Neural progenitor cell (in vitro differentiated cells): Measurements from ENCODE around the gene RFX1. TPM values are rescaled to one million over a fixed set of nuclear protein-coding genes. Genes with fewer than 3 reads are reported as not detected.

Experiments used
- DNase-seq: peaks from one replicate; pipeline ENCODE4 v3.0.0-alpha.2; 2016; ENCODE audit warnings: low spot score
- H2AFZ ChIP-seq: fragments of 200-600 bp; sonication (generic); replicated peaks from 2 replicates; pipeline ENCODE4 v1.6.1; 2016; ENCODE audit warnings: antibody characterized with exemption
- H3F3A ChIP-seq: fragments of 200-600 bp; sonication (generic); 2 replicates; pipeline ENCODE4 v1.6.1; 2016; ENCODE audit warnings: antibody characterized with exemption, low read depth
- H3K27ac ChIP-seq: fragments of 200-600 bp; sonication (generic); 2 replicates; pipeline ENCODE4 v1.5.1; 2016; ENCODE audit warnings: mild to moderate bottlenecking
- H3K27me3 ChIP-seq: fragments of 200-600 bp; sonication (generic); 2 replicates; pipeline ENCODE4 v1.6.1; 2016; ENCODE audit warnings: mild to moderate bottlenecking, moderate library complexity
- H3K36me3 ChIP-seq: fragments of 200-600 bp; sonication (generic); 2 replicates; pipeline ENCODE4 v1.5.1; 2016
- H3K4me1 ChIP-seq: fragments of 200-600 bp; sonication (generic); 2 replicates; pipeline ENCODE4 v1.6.1; 2016; ENCODE audit warnings: mixed run types
- H3K4me2 ChIP-seq: fragments of 200-600 bp; sonication (generic); 2 replicates; pipeline ENCODE4 v1.6.1; 2016
- H3K4me3 ChIP-seq: fragments of 200-600 bp; sonication (generic); 2 replicates; pipeline ENCODE4 v1.5.1; 2016
- H3K79me2 ChIP-seq: fragments of 200-600 bp; sonication (generic); 2 replicates; pipeline ENCODE4 v1.6.1; 2016; ENCODE audit warnings: low read depth
- H3K9ac ChIP-seq: fragments of 200-600 bp; sonication (generic); 2 replicates; pipeline ENCODE4 v1.6.1; 2016
- H3K9me3 ChIP-seq: fragments of 200-600 bp; sonication (generic); 2 replicates; pipeline ENCODE4 v1.5.1; 2016; ENCODE audit warnings: low read depth
- H4K20me1 ChIP-seq: fragments of 200-600 bp; sonication (generic); 2 replicates; pipeline ENCODE4 v1.6.1; 2016; ENCODE audit warnings: low read depth
- H3K27ac Mint-ChIP-seq: 3 replicates; pipeline ENCODE4 v1.8.0; 2021; ENCODE audit warnings: mixed read lengths
- H3K27me3 Mint-ChIP-seq: 2 replicates; pipeline ENCODE4 v1.8.0; 2022; ENCODE audit warnings: low read depth, mild to moderate bottlenecking, inconsistent platforms, moderate library complexity, mixed read lengths; ENCODE audit not compliant: insufficient read depth
- H3K36me3 Mint-ChIP-seq: 3 replicates; pipeline ENCODE4 v1.8.0; 2021; ENCODE audit warnings: mixed read lengths
- H3K4me1 Mint-ChIP-seq: 3 replicates; pipeline ENCODE4 v1.8.0; 2021; ENCODE audit warnings: mixed read lengths
- H3K4me3 Mint-ChIP-seq: 3 replicates; pipeline ENCODE4 v1.8.0; 2021; ENCODE audit warnings: mild to moderate bottlenecking, moderate library complexity, mixed read lengths
- H3K9me3 Mint-ChIP-seq: 3 replicates; pipeline ENCODE4 v1.8.0; 2020; ENCODE audit warnings: mixed read lengths
- EZH2 ChIP-seq: fragments of 200-600 bp; sonication (generic); IDR thresholded peaks from 2 replicates; pipeline ENCODE4 v1.6.1; 2017; ENCODE audit warnings: antibody characterized with exemption, mild to moderate bottlenecking, moderate library complexity
- EZH2phosphoT487 ChIP-seq: fragments of 200-600 bp; sonication (generic); IDR thresholded peaks from 2 replicates; pipeline ENCODE4 v1.6.1; 2017; ENCODE audit warnings: antibody characterized with exemption
- total RNA-seq: library from RNA; depleted of rRNA; stranded (reverse); fragments of >200 nt; gene quantifications from 2 replicates; pipeline ENCODE4 v1.2.3, GENCODE V29; 2015; ENCODE audit warnings: low replicate concordance
- TF ChIP-seq, protein P1 (sequence below): fragments of 200-600 bp; sonication (generic); IDR thresholded peaks from 2 replicates; pipeline ENCODE4 v1.5.1; 2017; ENCODE audit warnings: antibody characterized with exemption, mild to moderate bottlenecking

Gene RFX1
- total RNA-seq, 1 donor from 2014 or later: 1.0 TPM

DNA sequence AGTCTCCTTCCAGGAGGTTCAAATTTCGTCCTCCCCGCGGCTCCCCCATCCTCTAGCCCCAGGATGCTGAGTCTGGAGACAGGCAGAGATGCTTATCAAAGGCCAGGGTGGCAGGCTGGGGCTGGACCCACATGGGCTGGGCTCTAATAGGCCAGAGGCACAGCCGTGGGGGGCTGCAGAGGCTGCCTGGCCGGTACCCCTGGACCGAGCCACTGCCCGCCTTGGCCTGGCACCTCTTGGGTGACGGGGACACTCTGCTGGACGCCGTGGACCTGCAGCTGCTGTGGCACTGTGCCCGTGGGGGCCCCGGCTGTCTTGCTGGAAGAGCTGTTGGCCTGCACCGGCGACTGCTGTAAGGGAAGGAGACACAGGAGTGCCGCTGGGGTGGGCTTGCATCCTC lies 25.8 kb downstream of the RFX1 start:
- no peak for TF ChIP-seq EZH2phosphoT487
- no peak for TF ChIP-seq EZH2
- TF ChIP-seq, protein P1, sequence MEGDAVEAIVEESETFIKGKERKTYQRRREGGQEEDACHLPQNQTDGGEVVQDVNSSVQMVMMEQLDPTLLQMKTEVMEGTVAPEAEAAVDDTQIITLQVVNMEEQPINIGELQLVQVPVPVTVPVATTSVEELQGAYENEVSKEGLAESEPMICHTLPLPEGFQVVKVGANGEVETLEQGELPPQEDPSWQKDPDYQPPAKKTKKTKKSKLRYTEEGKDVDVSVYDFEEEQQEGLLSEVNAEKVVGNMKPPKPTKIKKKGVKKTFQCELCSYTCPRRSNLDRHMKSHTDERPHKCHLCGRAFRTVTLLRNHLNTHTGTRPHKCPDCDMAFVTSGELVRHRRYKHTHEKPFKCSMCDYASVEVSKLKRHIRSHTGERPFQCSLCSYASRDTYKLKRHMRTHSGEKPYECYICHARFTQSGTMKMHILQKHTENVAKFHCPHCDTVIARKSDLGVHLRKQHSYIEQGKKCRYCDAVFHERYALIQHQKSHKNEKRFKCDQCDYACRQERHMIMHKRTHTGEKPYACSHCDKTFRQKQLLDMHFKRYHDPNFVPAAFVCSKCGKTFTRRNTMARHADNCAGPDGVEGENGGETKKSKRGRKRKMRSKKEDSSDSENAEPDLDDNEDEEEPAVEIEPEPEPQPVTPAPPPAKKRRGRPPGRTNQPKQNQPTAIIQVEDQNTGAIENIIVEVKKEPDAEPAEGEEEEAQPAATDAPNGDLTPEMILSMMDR: no peak
- peaks cover 2% of the 10 kb centered on the region for H3K36me3 Mint-ChIP-seq
- Histone ChIP-seq H3K27me3 (peaks cover 6% of the 10 kb centered on the region), H2AFZ (no peak overlapping the region), H3K36me3 (no peaks in the 10 kb centered on the region), H3K9ac (no peak overlapping the region), H3K9me3 (no peaks in the 10 kb centered on the region), H3K4me1 (peaks cover 20% of the 10 kb centered on the region), H3K27ac (no peak overlapping the region), H4K20me1 (peaks cover under 1% of the 10 kb centered on the region), H3K4me2 (no peak overlapping the region), H3K4me3 (no peak overlapping the region), H3F3A (peaks cover 13% of the 10 kb centered on the region), H3K79me2 (no peaks in the 10 kb centered on the region)
- H3K27ac Mint-ChIP-seq: no peak overlapping the region
- peaks cover 16% of the 10 kb centered on the region for H3K4me1 Mint-ChIP-seq
- no peak for DNase-seq
- no peak overlapping the region for H3K4me3 Mint-ChIP-seq
- H3K9me3 Mint-ChIP-seq: no peaks in the 10 kb centered on the region
- H3K27me3 Mint-ChIP-seq: peaks cover 14% of the 10 kb centered on the region

DNA sequence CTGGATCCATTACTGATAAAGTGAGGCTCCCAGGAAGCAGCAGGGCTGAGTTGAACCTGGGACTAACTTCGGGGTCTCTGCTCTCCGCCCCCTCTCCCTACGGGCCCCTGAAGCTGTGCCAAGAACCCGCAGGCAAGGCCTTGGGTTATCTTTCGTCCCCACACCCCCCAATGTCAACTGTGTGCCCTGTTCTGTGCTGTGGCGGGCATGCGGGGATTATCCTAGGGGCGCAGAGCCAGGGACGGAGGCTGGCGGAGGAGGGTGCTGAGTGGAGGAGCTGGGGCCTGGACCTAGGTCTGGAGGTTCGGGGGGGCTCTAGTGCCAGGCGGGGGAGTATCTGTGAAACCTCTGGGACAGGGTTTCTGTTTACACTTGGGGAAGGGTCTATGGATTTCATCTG lies 26.4 kb downstream of the RFX1 start:
- Histone ChIP-seq H3K4me1 (peaks cover 19% of the 10 kb centered on the region), H4K20me1 (no peaks in the 10 kb centered on the region), H3K27ac (no peak overlapping the region), H3K9me3 (no peaks in the 10 kb centered on the region), H3K27me3 (peaks cover 6% of the 10 kb centered on the region), H2AFZ (no peak overlapping the region), H3F3A (peaks cover 13% of the 10 kb centered on the region), H3K79me2 (no peaks in the 10 kb centered on the region), H3K4me3 (no peak overlapping the region), H3K9ac (no peak overlapping the region), H3K4me2 (peak overlapping the region; percentile 85), H3K36me3 (no peaks in the 10 kb centered on the region)
- TF ChIP-seq EZH2: no peak
- TF ChIP-seq EZH2phosphoT487: no peak
- TF ChIP-seq, protein P1: no peak
- Mint-ChIP-seq H3K4me1 (peaks cover 14% of the 10 kb centered on the region), H3K27ac (no peak overlapping the region), H3K4me3 (peak overlapping the region; percentile 50), H3K9me3 (no peaks in the 10 kb centered on the region), H3K36me3 (peaks cover 2% of the 10 kb centered on the region), H3K27me3 (peaks cover 15% of the 10 kb centered on the region)
- no peak for DNase-seq

DNA sequence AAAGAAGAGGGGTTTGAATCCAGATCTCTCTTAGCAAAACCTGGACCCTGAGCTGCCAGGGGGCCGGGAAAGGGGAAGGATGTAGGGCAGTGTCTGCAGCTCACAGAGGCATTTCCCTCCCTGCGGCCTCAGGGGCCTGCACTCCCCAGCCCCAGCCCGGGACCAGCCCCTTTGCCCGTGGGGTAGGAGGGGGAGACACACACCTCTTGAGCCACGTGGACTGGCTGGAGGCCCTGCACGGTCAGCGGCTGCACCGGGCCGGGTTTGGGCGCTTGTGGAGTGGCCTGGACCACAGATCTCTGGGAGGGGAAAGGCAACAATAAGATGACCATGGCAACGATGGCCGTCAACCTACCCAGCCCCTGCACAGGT lies 26.9 kb downstream of the RFX1 start:
- Mint-ChIP-seq H3K9me3 (no peaks in the 10 kb centered on the region), H3K27ac (no peak overlapping the region), H3K27me3 (peaks cover 15% of the 10 kb centered on the region), H3K4me1 (peaks cover 15% of the 10 kb centered on the region), H3K36me3 (peaks cover 5% of the 10 kb centered on the region), H3K4me3 (no peak overlapping the region)
- Histone ChIP-seq H3F3A (peaks cover 16% of the 10 kb centered on the region), H3K4me2 (peak overlapping the region; percentile 85), H3K9ac (no peak overlapping the region), H3K4me1 (peaks cover 18% of the 10 kb centered on the region), H3K36me3 (no peaks in the 10 kb centered on the region), H3K79me2 (no peaks in the 10 kb centered on the region), H2AFZ (no peak overlapping the region), H4K20me1 (no peaks in the 10 kb centered on the region), H3K27ac (no peak overlapping the region), H3K4me3 (peak overlapping the region; percentile 49), H3K9me3 (no peaks in the 10 kb centered on the region), H3K27me3 (peaks cover 6% of the 10 kb centered on the region)
- peak; percentile 27 for DNase-seq
- TF ChIP-seq EZH2 (no peak), EZH2phosphoT487 (no peak)
- TF ChIP-seq, protein P1: no peak
